ENCODE results near the gene TCFL5.
"Not testable (repeated sequence)": the region's sequence is repeated elsewhere in the genome, so short reads cannot be mapped to it uniquely, and the experiment has no call there.

Gene TCFL5

GRCh38 chr20:62855120-62855519 is 6.5 kb downstream of the TCFL5 start:
- Mint-ChIP-seq H3K4me1 (peaks cover 16% of the 10 kb centered on the region), H3K27me3 (ENCODE audit: low read depth) (peaks cover 9% of the 10 kb centered on the region)

GRCh38 chr20:62854121-62854520 is 7.5 kb downstream of the TCFL5 start:
- H3K4me1 Mint-ChIP-seq = peaks cover 8% of the 10 kb centered on the region
- H3K36me3 Mint-ChIP-seq (ENCODE audit: low read depth) = peaks cover 36% of the 10 kb centered on the region
- TF ChIP-seq CTCF (IDR thresholded peaks at IDR 0.05; ENCODE audit: unreplicated experiment in 3 of 3) = no peak
- no peak overlapping the region for H3K27ac Mint-ChIP-seq
- H3K27me3 Mint-ChIP-seq (ENCODE audit: low read depth) = peaks cover 3% of the 10 kb centered on the region
- no peaks in the 10 kb centered on the region for H3K9me3 Mint-ChIP-seq
- H3K4me3 Mint-ChIP-seq = no peak overlapping the region

More at GRCh38 chr20:62855120-62855519, 6.5 kb downstream of the TCFL5 start:
- H3K4me3 Mint-ChIP-seq = no peak overlapping the region
- TF ChIP-seq CTCF (IDR thresholded peaks at IDR 0.05; ENCODE audit: unreplicated experiment in 3 of 3) = no peak
- peaks cover 32% of the 10 kb centered on the region for H3K36me3 Mint-ChIP-seq (ENCODE audit: low read depth)
- no peaks in the 10 kb centered on the region for H3K9me3 Mint-ChIP-seq
- no peak overlapping the region for H3K27ac Mint-ChIP-seq

GRCh38 chr20:62853304-62853703 is 8.3 kb downstream of the TCFL5 start:
- H3K36me3 Mint-ChIP-seq (ENCODE audit: low read depth) = peaks cover 36% of the 10 kb centered on the region
- not testable (repeated sequence) for H3K4me1 Mint-ChIP-seq; H3K27me3 Mint-ChIP-seq (ENCODE audit: low read depth); H3K4me3 Mint-ChIP-seq; H3K9me3 Mint-ChIP-seq; H3K27ac Mint-ChIP-seq

GRCh38 chr20:62852841-62853240 is 8.8 kb downstream of the TCFL5 start:
- H3K27me3 Mint-ChIP-seq (ENCODE audit: low read depth) = peaks cover 1% of the 10 kb centered on the region
- no peaks in the 10 kb centered on the region for H3K9me3 Mint-ChIP-seq

GRCh38 chr20:62852196-62852595 is 9.4 kb downstream of the TCFL5 start:
- no peak for TF ChIP-seq CTCF (IDR thresholded peaks at IDR 0.05; ENCODE audit: unreplicated experiment in 3 of 3)

More at GRCh38 chr20:62852841-62853240, 8.8 kb downstream of the TCFL5 start:
- no peak for TF ChIP-seq CTCF (IDR thresholded peaks at IDR 0.05; ENCODE audit: unreplicated experiment in 3 of 3)
- H3K4me1 Mint-ChIP-seq = peaks cover 2% of the 10 kb centered on the region
- H3K36me3 Mint-ChIP-seq (ENCODE audit: low read depth) = peaks cover 38% of the 10 kb centered on the region
- H3K4me3 Mint-ChIP-seq = no peak overlapping the region
- no peak overlapping the region for H3K27ac Mint-ChIP-seq

GRCh38 chr20:62850333-62850974 is 11.2 kb downstream of the TCFL5 start:
- H3K27ac Mint-ChIP-seq = no peak overlapping the region
- no peaks in the 10 kb centered on the region for H3K9me3 Mint-ChIP-seq
- peaks cover 38% of the 10 kb centered on the region for H3K36me3 Mint-ChIP-seq (ENCODE audit: low read depth)
- peaks cover 20% of the 10 kb centered on the region for H3K4me1 Mint-ChIP-seq
- H3K27me3 Mint-ChIP-seq (ENCODE audit: low read depth) = peaks cover 3% of the 10 kb centered on the region
- no peak overlapping the region for H3K4me3 Mint-ChIP-seq
- TF ChIP-seq CTCF (IDR thresholded peaks at IDR 0.05; ENCODE audit: unreplicated experiment in 3 of 3) = no peak

More at GRCh38 chr20:62852196-62852595, 9.4 kb downstream of the TCFL5 start:
- H3K36me3 Mint-ChIP-seq (ENCODE audit: low read depth) = peaks cover 36% of the 10 kb centered on the region
- H3K4me3 Mint-ChIP-seq = no peak overlapping the region
- H3K27ac Mint-ChIP-seq = no peak overlapping the region
- no peaks in the 10 kb centered on the region for H3K9me3 Mint-ChIP-seq
- H3K4me1 Mint-ChIP-seq = peaks cover 8% of the 10 kb centered on the region
- H3K27me3 Mint-ChIP-seq (ENCODE audit: low read depth) = peaks cover 3% of the 10 kb centered on the region
